ENCODE data around the gene LSM7. TPM values are rescaled to one million over a fixed set of nuclear protein-coding genes. Genes with fewer than 3 reads are reported as not detected.
A peak's percentile ranks its signal among the peaks of the same experiment; 100 is the strongest.

Gene LSM7
- total and polyA plus RNA-seq, 2 of the 13 experiments (the other 11 are each of a cell fraction or from before 2014, with no cell fraction given), result 140 to 205 TPM

- TF ChIP-seq, protein P1, sequence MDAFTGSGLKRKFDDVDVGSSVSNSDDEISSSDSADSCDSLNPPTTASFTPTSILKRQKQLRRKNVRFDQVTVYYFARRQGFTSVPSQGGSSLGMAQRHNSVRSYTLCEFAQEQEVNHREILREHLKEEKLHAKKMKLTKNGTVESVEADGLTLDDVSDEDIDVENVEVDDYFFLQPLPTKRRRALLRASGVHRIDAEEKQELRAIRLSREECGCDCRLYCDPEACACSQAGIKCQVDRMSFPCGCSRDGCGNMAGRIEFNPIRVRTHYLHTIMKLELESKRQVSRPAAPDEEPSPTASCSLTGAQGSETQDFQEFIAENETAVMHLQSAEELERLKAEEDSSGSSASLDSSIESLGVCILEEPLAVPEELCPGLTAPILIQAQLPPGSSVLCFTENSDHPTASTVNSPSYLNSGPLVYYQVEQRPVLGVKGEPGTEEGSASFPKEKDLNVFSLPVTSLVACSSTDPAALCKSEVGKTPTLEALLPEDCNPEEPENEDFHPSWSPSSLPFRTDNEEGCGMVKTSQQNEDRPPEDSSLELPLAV (CRISPR knock-in tag; conservative IDR thresholded peaks at IDR 0.05; ENCODE audit: low read depth), result no peak
- TF ChIP-seq ATF7-NPFF (CRISPR knock-in tag; IDR thresholded peaks at IDR 0.05; ENCODE audit: low read depth), result peak; percentile 27; the same call in 1 of the 2 replicates
- TF ChIP-seq DNMT3B (CRISPR knock-in tag; conservative IDR thresholded peaks at IDR 0.05), result no peak
- TF ChIP-seq ZKSCAN1 (IDR thresholded peaks at IDR 0.05; ENCODE audit: low read length), result no peak
- no peak for TF ChIP-seq ZNF382 (CRISPR knock-in tag; IDR thresholded peaks at IDR 0.05; ENCODE audit: borderline replicate concordance)
- peak; percentile 59; the same call in 1 of the 2 replicates for TF ChIP-seq ZNF724P (CRISPR knock-in tag; IDR thresholded peaks at IDR 0.05; ENCODE audit: borderline replicate concordance)
- no peak for TF ChIP-seq HOXD1 (CRISPR knock-in tag; IDR thresholded peaks at IDR 0.05)
- TF ChIP-seq ZFP36L1 (CRISPR knock-in tag; IDR thresholded peaks at IDR 0.05), result no peak
- no peak for TF ChIP-seq ZNF850 (CRISPR knock-in tag; conservative IDR thresholded peaks at IDR 0.05)
- TF ChIP-seq FOXA1 (IDR thresholded peaks at IDR 0.05), result no peak
- TF ChIP-seq FOXA1 (CRISPR knock-in tag; IDR thresholded peaks at IDR 0.05), result peak; percentile 23; the same call in 1 of the 2 replicates
- peak; percentile 94 for TF ChIP-seq SAP130 (CRISPR knock-in tag; IDR thresholded peaks at IDR 0.05; ENCODE audit: low read depth)
- TF ChIP-seq ZNF33B (CRISPR knock-in tag; IDR thresholded peaks at IDR 0.05), result 0 out of 2 replicates have a peak, but pooled peaks have one; percentile 62
- 0 out of 2 replicates have a peak, but pooled peaks have one; percentile 28 for TF ChIP-seq CBFB (CRISPR knock-in tag; IDR thresholded peaks at IDR 0.05)
- TF ChIP-seq, protein P2, sequence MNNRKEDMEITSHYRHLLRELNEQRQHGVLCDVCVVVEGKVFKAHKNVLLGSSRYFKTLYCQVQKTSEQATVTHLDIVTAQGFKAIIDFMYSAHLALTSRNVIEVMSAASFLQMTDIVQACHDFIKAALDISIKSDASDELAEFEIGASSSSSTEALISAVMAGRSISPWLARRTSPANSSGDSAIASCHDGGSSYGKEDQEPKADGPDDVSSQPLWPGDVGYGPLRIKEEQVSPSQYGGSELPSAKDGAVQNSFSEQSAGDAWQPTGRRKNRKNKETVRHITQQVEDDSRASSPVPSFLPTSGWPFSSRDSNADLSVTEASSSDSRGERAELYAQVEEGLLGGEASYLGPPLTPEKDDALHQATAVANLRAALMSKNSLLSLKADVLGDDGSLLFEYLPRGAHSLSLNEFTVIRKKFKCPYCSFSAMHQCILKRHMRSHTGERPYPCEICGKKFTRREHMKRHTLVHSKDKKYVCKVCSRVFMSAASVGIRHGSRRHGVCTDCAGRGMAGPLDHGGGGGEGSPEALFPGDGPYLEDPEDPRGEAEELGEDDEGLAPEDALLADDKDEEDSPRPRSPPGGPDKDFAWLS (CRISPR knock-in tag; IDR thresholded peaks at IDR 0.05; ENCODE audit: borderline replicate concordance), result no peak
- TF ChIP-seq ZNF777 (CRISPR knock-in tag; IDR thresholded peaks at IDR 0.05), result no peak; the same call in none of the 2 replicates
- no peak for TF ChIP-seq TBX3 (IDR thresholded peaks at IDR 0.05; ENCODE audit: borderline replicate concordance)
- TF ChIP-seq MAFK (conservative IDR thresholded peaks at IDR 0.05 in 1 of 2, IDR thresholded peaks at IDR 0.05 in 1 of 2; ENCODE audit: low read length in 2 of 2), result no peak
- no peak for TF ChIP-seq CHD4 (IDR thresholded peaks at IDR 0.05; ENCODE audit: borderline replicate concordance, low read length)
- TF ChIP-seq PHF21A (CRISPR knock-in tag; IDR thresholded peaks at IDR 0.05), result no peak
- peak; percentile 43; the same call in 1 of the 2 replicates for TF ChIP-seq NFKB2 (CRISPR knock-in tag; IDR thresholded peaks at IDR 0.05; ENCODE audit: borderline replicate concordance)
- TF ChIP-seq, protein P3, sequence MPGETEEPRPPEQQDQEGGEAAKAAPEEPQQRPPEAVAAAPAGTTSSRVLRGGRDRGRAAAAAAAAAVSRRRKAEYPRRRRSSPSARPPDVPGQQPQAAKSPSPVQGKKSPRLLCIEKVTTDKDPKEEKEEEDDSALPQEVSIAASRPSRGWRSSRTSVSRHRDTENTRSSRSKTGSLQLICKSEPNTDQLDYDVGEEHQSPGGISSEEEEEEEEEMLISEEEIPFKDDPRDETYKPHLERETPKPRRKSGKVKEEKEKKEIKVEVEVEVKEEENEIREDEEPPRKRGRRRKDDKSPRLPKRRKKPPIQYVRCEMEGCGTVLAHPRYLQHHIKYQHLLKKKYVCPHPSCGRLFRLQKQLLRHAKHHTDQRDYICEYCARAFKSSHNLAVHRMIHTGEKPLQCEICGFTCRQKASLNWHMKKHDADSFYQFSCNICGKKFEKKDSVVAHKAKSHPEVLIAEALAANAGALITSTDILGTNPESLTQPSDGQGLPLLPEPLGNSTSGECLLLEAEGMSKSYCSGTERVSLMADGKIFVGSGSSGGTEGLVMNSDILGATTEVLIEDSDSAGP (CRISPR knock-in tag; IDR thresholded peaks at IDR 0.05; ENCODE audit: borderline replicate concordance), result peak; percentile 77; the same call in 1 of the 2 replicates
Observed at GRCh38 chr19:2328401-2329148, at the start of gene LSM7, which contains the start of gene SPPL2B (continued).

Data from HepG2 (cell line).